DMS53 treated with DMSO at 0.1 percent for 48 hours (cell line): ENCODE data around the gene CEACAM4.
"Not testable (repeated sequence)": the region's sequence is repeated elsewhere in the genome, so short reads cannot be mapped to it uniquely, and the experiment has no call there.

Source experiments
- DNase-seq: peaks from one replicate; lab custom pipeline; 2025; ENCODE audit not compliant: unreplicated experiment; lab: John Stamatoyannopoulos, UW

CEACAM4 gene

DNA sequence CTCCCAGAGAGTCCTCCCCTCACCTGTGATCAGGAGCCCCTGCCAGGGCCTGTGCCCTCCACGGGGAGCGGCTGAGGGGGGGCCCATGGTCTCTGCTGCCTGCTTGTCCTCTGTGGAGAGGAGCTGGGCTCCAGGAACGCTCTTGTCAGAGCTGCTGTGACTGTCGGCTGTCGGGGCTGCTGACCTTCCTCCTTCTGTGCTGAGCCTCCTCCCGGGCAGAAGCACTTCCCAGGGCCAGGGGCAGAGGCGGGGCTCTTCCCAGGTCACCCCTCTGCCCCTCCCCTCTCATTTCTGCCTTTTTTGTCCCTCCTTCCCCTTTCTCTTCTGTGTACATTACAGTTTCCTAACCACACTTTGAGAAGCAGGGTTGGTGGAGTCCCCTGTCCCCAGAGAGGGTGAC is at the start of gene CEACAM4:
Gene CEACAM4 (minus strand): TSS at position 198 of the 400 bp plus-strand sequence. CDS start 111 bp downstream, at position 87.
- no peak for DNase-seq

DNA sequence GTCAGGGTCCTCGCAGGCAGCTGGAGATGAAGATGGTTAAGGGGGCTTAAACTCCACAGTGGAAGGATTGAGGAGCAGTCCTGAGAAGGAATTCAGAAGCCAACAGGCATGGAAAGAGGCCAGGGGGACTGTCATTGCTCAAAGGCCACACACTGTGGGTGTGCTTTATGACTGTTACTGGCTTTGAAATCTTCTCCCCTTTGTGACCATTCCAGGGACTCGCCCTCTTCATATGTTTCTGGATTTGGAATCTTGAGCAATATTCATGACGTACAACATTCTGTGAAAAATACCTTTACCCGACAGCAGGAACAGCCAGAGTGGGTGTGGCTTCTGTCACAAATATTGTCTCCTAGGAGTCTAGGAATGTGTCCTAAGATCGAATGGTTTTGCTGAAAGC is 44.6 kb upstream of the CEACAM4 start:
- DNase-seq: no peak

DNA sequence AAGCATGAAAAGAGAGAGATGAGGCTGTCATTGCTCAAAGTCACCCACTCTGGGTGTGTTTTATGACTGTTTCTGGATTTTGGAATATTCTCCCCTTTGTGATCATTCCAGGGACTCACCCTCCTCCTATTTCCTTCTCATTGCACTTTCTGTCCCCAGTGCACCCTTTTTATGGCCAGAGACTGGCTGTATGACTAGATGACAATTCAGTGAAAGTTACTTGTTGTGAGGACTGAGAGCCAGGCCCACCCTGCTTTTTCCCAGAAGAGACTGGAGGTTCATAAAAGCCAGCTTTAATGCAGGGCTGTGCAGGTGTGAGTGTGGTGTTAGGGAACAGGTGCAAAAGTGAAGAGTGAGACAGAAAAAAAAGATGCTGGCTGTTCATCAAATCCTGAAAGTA is 43.9 kb upstream of the CEACAM4 start:
- DNase-seq: no peak

DNA sequence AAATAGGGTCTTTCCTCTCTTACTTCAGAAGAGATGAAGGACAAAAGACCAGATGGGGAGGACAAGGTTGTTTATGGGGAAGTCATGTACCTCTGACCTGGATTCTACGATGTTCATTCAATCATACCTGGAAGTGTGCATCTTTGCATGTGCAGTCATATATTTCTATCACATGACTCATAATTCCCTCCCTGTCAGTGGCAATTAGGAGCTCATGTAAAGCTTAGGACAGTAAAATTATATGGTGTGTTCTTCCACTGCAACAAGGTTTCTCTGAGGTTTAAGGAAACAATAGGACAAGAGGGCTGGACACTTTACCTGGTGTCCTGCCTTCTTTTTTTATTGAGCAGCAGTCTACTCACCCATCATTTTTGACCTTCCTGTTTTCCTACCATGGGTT is 41.4 kb upstream of the CEACAM4 start:
- DNase-seq: no peak

DNA sequence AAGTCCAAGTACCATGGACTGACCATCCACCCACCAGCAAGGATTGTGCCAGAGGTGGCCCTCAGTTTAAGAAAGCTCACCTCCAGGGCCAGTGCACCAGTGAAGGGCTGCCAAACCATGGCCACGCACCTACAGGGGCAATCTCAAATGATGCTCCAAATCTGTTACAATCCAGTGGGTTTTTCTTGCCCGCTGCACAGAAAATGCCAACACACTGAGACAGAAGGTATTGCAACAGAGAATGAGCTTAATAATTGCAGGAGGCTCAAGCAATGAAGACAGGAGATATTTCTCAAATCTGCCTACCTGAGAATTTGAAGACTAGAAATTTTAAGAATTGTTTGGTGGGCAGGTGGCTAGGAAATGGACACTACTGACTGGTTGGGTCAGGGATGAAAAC is 39.2 kb upstream of the CEACAM4 start:
- no peak for DNase-seq

DNA sequence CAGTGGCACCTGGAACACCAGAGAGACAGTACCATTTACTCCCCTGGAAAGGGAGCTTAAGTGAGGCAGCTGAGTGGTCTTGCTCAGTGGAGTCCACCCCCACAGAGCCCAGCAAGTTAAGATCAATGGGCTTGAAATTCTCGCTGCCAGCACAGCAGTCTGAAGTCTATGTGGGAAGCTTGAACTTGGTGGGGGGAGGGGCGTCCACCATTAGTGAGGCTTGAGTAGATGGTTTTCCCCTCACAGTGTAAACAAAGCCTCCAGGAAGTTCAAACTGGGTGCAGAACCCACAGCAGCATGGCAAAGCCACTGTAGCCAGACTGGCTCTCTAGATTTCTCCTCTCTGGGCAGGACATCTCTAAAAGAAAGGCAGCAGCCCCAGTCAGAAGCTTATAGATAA is 30.3 kb upstream of the CEACAM4 start:
- peak; percentile 33 for DNase-seq

DNA sequence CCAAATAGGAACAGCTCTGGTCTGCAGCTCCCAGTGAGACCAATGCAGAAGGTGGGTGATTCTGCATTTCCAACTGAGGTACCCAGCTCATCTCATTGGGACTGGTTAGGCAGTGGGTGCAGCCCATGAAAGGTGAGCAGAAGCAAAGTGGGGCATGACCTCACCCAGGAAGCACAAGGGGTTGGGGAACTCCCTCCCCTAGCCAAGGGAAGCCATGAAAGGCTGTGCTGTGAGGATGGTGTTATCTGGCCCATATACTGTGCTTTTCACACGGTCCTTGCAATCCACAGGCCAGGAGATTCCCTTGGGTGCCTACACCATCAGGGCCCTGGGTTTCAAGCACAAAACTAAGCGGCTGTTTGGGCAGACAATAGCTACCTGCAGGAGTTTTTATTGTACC is 29.9 kb upstream of the CEACAM4 start:
- DNase-seq: not testable (repeated sequence)

DNA sequence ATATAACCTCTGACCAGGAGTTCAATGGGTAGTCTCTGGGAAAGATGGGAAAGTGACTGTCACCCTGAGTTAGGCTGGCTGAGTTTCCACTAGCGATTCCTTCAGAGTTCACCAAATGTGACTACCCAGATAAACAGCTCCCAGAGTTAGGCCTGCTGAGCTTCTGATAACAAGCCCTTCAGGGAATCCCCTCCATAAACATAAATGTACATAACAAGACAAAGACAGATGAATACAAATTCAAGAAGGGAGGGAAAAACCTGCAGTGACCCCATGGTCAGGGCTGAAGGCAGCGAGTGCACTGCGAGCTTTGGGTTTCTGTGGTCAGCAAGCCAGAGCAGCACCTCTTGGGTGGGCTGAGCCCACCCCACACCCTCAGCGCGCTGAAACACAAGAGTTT is 25.4 kb upstream of the CEACAM4 start:
- no peak for DNase-seq

DNA sequence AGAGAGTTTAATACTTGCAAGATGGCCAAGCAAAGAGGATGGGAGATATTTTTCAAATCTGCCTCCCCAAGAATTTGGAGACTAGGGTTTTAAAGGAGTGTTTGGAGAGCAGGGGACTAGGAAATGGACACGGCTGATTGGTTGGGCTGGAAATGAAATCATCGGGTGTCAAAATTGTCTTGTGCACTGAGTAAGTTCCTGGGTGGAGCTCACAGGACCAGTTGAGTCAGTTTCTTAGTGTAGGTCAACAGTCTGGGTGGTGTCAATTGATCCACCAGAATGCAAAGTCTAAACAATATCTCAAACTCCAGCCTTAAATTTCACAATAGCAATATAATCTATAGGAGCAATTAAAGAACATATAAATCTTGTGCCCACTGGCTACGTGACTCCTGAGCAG is 23.0 kb upstream of the CEACAM4 start:
- no peak for DNase-seq

DNA sequence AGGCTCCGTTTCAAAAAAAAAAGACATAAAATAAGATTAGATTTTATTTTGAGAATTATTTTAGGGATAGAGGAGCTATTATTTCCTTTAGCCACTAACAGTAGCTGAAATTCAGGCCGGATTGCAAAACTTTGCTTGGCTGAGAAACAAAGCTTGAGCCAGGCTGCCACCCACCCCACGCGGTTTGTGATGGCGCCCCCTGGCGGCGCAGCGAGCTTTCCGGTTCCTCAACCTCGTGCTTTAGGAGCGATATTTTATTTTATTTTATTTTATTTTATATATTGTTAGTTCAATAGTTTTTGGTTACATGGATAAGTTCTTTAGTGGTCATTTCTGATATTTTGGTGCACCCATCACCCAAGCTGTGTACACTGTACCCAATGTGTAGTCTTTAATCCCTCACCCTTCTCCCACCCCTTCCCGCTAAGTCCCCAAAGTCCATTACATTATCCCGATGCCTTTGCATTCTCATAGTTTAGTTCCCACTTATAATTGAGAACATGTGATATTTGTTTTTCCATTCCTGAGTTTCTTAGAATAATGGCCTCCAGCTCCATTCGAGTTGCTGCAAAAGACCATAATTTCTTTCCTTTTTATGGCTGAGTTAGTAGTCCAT is 19.8 kb upstream of the CEACAM4 start:
- no peak for DNase-seq

DNA sequence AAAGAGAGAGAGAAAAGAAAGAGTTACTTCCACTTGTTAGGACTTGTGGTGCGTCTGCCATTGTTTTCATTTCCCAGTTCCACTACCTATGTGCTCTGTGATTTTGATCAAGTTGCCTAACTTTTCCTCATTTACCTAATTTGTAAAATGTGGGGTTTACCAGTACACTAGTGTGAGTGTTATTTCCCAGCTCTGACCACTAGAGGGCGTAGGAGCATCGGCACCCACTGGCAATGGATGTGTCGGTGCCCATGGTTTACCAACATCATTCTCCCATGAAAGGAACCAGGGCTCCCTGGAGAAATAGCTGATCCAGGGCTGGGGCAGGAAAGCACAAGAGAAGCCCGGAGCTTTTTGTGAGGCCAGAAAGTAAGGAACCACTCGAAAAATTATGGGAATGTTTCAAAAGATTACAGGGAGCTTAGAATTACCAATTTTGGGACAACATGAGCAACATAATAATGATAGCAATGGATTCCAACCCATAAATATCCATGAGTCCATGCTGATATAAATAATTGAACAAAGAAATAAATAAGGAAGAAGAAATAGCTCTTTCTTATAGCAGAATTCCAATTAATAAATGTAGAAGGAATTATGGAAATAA is 15.1 kb upstream of the CEACAM4 start:
- DNase-seq: peak; percentile 51

DNA sequence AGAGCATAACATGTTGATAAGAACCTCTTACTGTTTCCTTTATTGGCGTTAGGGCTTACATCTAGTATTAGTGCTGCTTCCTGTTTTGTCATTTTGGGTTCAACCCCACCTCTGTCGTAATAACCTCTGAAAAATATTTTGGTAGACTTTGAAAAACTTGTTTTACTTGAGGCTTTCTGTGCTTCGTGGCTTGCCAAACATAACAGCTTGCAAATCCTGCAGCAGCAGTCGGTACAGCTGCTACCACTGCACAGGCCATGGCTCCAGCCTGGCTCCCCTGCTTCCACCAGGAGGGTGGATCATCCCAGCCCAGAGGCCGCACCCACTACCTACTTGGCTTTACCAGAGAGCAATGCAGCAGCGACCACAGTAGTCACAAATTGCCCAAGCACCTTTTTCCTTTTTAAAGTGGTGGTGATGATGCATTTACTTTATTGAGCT is 11.8 kb upstream of the CEACAM4 start:
- no peak for DNase-seq

DNA sequence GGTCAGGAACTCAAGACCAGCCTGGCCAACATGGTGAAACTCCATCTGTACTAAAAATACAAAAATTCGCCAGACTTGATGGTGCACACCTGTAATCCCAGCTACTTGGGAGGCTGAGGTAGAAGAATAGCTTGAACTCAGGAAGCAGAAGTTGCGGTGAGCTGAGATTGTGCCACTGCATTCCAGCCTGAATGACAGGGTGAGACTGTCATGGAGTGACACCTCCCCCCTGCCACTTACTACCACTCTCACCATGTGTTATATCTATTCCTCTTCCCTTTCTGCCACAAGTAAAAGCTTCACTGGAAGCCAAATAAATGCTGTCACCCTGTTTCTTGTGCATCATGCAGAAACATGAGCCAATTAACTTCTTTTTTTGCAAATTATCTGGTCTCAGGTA is 10.6 kb upstream of the CEACAM4 start:
- DNase-seq: no peak

DNA sequence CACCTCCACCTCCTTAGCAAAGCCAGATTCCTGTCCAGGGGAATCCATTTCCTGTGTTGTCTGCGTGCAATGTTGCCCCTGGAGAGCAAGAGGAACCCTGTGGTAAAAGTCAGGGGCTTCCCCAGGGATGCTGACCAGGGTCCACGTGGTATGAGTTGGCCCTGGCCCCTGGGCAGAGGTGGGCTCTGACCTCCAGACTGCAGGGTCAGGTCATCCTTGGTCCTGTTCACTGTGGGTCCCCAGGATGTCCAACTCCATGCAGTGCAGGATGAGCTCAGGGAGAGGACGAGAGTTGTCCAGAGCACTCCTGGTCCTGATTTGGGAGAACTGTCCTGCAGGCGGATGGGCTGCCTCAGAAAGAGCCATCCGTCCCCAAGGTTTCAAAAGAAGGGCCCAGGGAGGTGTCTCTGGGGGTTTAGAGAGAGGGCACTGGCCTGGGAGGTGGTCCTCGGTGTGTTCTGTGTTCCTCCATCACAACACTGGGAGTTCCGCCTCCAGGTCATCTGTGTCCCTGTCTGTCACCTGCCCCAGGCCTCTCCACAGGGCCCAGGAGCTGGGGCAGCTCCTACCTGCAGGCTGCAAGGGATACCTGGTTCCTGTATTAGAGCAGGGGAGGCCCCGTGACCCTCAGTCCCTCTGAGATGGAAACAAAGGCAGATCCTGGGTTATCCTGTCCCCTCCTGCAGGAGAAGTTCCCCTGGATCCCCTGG is 1.2 kb upstream of the CEACAM4 start:
- no peak for DNase-seq

DNA sequence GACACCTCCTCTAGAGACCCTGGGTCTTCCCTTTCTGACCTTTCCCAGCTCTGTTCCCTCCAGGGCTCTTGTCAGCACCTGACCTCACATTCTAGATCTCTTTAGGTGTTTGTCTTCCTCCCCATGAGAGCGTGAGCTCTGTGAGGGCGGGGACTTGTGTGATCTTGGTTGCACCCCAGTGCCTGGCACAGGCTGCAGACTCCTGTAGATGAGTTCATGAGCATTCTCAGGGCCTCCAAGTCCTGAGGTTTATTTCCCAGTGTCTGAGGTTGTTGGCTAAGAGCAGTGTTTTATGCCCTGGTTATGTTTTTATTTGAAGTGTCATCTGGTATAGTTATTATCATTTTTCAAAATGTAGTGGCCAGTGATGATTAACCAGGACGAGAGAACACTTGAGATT is 596 bp downstream of the CEACAM4 start:
- no peak for DNase-seq

DNA sequence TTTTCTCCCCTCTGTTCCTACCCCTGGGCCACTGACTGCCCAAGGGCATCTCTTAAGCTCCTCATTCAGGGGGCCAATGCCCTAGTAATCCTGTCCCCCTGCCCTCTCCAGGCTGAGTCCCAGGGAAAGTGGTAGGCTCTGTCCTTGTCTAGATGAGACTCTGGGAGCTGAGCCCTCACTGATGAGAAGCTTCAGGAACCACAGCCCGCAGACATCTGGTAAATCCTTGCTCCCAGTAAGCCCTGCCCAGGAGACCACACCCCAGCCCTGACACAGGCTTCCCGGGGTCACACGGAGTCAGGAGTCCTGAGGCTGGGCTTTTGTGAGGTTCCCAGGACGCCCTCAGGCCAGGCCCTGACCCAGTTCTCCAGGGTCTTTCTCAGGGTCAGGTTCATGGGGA is 1.9 kb downstream of the CEACAM4 start:
- no peak for DNase-seq

DNA sequence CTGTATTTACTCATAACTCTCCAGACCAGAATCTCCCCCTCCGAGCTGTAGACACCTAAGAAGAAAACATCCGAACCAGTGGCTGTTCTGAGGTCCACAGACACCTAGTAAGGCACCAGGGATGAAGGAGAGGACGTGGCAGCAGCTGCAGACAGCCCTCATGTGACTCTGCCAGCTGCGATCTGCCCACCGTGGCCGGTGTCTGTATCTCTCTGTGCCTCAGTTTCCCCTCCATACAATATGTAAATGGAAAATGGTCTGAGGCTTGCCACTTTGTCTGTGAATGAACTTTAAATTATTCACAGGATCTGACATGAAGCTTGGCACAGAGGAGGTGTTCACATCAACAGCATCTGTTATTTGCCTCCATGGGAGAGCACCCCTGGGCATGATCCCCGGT is 2.4 kb downstream of the CEACAM4 start:
- DNase-seq: no peak

DNA sequence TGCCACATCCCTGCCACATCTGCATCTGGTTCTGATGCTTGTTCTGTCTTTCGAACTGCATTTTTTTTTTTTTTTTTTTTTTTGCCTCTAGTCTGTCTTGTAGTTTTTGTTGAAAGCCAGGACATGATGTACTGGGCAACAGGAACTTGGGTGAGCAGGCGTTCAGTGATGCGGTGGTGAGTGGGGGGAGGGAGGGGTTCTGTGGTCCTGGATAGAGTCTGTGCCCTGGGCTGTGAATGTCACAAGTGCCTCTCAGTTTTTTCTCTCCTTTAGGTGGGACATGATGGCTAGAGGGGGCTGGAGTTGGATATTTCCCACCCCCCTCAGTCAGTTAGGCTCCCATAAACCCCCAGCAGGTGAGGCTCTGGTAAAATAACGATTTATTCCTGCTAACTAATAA is 3.5 kb downstream of the CEACAM4 start:
- no peak for DNase-seq

DNA sequence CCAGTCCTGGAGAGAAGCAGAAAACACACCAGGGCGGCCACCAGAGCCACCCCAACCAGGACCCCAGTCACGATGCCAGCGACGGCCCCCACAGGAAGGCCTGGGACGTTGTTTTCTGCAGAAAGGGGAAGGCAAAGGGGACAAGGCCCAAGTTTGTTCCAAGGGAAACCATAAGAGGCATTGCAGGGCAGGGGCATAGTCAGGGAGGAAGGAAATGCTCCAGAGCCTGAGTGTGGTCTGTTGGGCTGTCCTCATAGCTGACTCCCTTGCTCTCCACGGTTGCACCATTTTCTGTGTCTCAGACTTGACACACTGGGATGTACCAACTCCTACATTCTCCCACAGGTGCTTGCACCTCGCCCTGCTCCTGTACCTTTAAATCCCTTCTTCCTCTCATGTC is 5.2 kb downstream of the CEACAM4 start:
- no peak for DNase-seq

DNA sequence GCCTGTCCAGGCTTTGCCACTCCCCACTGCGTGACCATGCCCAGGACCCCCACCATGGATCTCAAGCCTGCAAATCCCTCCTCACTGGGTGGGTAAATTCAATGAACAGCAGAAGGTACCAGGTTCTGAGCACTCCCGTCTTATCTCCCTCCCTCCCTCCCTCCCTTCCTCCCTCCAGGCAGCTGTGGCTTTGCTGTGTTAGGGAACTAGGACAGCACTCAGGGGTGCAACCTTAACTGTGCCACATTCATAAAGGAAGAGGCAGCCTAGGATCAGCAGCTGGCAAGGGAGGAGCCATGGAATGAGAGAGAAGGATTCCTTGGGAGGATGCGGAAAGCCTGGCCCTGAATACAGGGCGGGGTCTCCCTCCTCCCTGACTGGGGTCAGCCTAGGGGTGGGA is 5.6 kb downstream of the CEACAM4 start:
- DNase-seq: no peak

DNA sequence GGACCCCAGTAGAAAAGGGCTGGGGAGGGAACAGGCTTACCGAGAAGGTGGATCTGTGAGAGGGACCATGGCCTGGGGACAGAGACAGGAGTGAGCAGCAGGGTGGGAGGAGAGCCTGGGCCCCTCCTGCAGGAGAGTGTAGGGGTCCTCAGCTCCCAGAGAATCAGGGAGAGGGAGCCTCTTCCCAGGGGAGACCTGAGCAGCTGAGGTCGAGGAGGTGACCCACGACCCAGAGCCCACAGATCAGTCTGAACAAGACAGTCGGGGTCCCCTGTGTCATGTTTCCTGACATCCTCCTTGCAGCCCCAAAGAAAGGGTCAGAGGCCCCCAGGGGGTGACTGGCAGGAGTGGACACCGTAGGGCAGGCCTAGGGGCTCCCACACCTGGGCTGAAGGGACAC is 6.7 kb downstream of the CEACAM4 start:
- no peak for DNase-seq

DNA sequence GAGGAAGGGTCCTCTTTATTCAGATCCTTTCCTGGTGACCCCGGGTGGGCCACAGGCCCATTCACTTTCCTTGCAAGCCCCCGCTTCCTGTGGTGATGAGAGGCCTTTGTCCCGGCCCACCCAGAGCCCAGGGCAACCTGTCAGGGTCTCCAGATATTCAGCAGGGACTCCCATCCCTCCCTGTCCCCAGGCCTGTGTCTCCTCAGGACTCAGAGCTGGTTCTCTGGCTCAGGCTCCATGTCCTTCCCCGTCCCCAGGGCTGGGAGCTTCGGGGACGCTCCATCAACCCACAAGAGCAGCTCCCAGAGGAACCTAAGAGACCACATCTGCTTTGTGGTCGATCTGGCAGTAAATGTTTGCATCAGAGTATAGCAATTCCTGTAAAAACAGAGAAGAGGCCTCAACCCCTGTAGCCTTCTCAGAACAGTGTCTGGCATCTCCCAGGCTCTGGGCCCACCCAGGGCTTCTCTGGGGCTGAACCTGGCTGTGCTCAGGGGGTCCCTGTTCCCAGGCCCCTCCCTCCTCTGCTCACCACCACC is 7.8 kb downstream of the CEACAM4 start:
- DNase-seq: no peak
